RPMI8226 (cell line): ENCODE data around the gene PTAFR.
"Not testable (repeated sequence)": the region's sequence is repeated elsewhere in the genome, so short reads cannot be mapped to it uniquely, and the experiment has no call there.

Experiments
- DNase-seq: peaks from one replicate; pipeline ENCODE4 v3.0.0-alpha.2; 2015

Gene PTAFR

DNA sequence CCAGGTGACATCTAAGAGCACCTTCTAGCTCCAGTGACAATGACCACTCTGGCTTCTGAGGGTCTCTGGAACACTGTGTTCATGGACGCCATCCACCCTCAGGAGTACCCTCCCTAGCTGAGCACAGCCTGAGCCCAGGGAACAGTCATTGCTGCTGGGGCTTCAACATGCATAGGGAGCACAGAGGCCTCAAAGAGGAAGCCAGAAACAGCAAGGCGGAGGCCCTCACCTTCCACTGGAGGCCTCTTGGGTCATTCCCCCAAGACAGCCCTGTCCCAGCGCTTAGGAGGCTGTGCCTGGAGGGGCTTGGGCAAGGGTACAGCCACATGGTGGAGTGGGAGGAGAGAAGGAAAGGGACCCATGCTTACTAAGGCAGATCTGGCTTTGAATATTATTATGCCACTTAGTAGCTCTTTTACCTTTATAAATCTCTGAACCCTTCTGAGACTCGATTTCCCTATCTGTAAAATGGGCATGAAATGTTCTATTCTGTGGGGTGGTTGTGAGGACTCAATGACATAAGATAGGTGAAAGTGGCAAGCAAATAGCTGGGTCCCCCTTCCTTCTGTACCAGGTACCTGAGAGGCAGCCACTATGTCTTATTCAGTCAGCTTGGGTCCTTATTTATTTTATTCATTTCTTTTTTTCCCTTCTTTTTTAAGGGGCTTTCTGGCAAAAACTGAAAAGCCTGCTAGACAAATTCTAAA, 32.8 kb downstream of the PTAFR start:
- DNase-seq, result no peak

DNA sequence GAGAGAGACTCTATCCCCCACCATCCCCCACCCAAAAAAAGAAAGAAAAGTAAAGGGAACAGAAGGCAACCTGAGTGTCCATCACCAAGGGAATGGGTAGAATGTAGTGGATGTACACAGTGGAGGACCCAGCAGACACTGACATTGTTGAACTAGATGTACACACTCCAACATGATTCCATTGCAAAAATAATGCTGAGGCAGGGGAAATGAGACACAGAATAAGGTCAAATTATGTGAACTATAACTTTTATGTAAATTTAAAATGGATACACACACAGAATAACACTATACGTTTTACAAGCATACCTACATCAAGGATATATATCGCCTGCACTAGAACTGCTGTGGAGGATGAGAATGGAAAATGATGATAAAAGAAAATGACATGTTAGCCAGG, 34.8 kb downstream of the PTAFR start:
- no peak for DNase-seq

DNA sequence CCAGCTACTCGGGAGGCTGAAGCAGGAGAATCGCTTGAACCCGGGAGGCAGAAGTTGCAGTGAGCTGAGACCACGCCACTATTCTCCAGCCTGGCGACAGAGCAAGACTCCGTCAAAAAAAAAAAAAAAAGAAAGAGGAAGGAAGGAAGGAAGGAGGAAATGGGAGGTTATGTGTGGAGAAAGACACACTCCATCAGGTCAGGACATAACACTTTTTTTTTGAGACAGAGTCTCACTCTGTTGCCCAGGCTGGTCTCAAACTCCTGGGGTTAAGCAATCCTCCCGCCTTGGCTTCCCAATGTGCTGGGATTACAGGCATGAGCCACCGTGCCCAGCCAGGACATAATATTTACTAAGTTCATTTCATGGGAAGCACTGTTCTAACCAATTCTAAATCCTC, 36.6 kb downstream of the PTAFR start:
- DNase-seq, result not testable (repeated sequence)

DNA sequence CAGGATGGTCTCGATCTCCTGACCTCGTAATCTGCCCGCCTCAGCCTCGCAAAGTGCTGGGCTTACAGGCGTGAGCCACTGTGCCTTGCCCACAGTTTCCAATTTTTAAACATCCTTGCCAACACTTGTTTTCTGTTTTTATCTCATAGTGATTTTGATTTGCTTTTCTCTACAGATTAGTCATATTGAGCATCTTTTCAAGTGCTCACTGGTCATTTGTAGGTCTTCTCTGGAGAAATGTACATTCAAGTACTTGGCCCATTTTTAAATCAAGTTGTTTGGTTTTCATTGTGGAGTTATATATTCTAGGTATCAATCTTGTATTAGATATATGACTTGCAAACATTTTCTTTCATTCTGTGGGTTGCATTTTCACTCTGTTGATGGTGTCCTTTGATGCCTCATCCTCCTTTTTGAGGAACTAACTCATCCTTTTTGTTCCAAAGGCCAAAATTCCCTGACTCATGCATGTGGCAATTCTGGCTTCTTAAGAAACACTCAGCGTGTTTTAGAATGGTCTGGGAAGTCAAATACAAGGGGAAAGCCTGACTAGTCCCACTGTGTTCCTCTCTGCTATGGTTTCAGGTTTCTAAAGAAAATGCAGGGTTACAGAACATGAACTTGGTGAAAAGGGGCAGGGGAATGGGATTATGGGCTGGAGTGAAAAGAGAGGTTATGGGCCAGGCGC, 37.3 kb downstream of the PTAFR start:
- DNase-seq, result no peak

DNA sequence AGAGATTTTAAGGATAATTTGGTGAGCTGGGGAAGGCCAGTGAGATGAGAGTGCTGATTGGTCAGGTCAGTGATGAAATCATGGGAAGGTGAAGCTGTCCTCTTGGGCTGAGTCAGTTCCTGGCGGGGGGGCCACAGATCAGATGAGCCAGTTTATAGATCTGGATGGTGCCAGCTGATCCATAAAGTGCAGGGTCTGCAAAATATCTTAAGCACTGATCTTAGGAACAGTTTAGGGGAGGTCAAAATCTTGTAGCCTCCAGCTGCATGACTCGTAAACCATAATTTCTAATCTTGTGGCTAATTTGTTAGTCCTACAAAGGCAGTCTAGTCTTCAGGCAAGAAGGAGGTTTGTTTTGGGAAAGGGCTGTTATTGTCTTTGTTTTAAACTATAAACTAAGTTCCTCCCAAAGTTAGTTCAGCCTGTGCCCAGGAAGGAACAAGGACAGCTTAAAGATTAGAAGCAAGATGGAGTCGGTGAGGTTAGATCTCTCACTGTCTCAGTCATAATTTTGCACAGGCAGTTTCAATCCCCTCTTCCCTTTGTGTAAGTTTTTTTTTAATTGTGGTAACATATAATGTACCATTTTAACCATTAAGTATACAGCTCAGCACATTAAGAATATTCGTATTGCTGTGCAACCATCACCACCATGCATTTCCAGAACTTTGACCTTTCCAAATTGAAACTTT, 39.4 kb downstream of the PTAFR start:
- DNase-seq, result no peak

DNA sequence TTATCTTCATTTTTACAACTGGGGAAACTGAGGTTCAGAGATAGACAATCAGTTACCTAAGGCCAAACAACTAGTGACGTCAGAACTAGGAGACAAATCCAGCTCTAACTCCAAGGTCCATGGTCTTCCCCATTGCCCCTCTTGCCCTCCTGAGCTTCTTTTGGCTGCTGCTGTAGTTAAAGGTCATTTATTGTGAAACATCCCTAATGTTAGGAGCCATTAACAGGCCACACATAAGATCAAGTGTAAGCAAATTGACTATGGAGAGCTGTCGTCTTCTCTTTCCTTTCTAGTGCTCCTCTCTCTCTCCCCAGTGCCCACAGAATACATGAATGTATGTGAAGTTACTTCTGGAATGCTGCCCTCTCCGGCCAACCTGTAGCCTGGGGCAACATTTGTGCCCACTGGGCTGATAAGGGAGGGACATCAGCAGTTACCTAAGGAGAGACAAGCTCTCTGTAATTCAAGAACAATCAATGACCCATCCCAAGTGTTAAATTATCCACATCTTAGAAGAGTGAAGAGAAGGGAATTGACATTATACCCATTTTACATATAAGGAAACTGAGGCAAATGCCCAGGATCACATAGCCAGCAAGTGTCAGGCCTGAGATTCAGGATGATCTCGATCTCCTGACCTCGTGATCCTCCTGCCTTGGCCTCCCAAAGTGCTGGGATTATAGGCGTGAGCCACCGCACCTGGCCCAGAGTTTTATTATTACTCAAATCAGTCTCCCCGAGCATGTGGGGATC, 40.1 kb downstream of the PTAFR start:
- no peak for DNase-seq

DNA sequence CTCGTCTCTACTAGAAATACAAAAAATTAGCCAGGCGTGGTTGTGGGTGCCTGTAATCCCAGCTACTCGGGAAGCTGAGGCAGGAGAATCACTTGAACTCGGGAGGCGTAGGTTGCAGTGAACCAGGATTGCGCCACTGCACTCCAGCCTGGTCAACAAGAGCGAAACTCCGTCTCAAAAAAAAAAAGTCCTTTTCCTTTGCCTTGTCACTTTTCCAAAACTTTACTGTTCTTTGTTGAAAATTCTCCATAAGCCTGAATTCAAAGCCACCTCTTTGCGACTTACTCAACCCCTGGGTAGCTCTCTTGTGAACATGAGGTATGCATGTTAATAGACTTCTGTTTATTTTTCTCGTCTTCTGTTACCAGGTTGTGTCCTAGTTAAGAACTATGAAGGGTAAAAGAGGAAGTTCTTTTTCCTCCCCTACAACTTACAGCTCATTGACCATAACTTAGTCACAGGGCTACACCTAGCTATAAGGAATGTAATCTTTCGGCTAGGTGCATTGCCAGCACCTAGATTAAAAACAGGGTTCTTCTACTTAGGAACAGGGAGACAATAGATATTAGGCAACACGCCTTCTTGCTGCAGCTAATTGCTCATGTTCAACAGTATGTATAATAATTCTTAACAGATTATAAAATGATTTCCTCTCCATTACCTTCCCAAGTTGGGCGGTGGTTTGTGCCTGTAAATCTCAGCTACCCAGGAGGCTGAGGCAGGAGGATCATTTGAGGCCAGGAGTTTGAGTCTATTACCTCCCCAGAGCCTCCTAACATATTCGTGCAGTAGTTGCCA, 40.9 kb downstream of the PTAFR start:
- DNase-seq, result no peak

DNA sequence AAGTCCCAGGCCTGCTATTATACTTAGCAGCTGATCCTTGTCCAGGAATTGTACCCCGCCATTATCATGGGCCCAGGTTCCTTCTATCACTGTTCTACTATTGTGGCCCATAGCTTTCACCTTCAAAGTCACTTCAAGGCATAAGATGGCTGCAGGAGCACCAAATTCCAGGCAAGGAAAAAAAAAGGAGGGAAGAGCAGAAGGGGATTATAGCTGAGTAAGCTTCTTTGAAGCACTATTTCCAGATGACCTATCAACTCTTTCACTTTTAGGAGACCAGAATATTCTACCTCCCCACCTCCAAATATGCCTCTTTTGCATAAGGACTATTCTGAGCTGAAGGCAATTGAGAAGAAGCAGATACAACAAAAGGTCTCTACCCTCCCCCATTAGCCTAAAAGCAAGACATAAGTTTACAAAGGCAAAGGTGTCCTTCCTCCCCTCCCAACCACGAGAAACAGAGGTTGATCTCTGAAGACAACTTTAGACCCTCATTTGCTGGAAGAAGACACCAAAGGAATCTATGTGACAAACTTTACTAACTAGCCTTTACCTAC, 41.8 kb downstream of the PTAFR start:
- no peak for DNase-seq

DNA sequence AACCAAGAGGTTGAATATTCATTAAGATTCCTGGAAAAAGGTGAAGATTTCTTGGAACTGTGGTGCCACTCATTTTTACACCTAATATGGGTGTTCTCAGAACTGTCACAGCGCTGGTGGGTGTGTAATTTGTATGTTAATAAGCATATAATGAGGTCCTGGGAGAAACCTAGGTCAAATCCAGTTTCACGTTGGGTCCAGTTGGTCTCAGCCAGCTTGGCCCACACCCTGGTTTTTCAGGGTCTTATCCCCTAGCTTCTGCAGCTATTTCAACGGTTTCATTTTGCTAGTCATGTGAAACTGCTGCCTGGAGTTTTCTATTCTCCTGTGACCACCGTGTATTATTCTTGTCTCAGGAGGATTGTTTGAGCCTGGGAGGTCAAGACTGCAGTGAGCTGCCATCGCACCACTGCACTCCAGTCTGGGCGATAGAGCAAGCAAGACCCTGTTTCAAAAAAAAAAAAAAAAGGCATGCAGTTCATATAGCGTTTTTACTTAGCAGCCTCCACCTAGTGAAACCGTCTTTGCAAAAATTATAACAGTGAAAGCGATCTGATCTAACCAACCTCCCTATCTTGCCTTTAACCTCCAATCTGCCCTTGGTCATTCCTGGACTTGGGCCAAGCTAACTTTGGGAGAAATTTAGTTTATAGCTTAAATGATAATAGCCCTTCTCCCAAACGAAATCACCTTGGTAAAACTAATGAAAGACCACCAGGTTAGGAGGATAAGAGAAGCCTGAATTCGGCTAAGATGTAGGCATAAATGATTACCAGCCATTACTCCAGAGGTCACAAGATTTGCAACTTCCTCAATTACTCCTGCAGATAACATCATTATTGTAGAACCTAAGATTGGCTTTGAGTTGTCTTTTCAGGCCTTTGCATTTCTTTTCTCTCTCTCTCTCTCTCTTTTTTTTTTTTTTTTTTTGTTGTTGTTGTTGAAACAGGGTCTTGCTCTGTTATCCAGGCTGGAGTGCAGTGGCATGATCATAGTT, 44.0 kb downstream of the PTAFR start:
- no peak for DNase-seq

DNA sequence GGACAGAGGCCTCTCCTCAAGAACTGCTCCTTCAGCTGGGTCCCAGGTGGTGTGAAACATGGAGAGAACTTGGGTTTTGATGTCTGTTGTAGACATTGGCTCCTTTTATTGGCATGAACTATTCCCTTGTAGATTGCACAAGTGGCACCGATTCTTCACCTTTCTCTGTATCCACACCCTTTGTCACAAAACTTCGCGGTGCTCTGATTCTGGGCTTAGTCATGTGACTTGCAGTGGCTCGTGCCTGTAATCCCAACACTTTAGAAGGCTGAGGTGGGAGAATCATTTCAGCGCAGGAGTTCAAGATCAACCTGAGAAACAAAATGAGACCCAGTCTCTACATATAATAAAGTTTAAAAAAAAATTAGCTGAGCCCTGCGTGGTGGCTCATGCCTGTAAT, 45.6 kb downstream of the PTAFR start:
- no peak for DNase-seq

DNA sequence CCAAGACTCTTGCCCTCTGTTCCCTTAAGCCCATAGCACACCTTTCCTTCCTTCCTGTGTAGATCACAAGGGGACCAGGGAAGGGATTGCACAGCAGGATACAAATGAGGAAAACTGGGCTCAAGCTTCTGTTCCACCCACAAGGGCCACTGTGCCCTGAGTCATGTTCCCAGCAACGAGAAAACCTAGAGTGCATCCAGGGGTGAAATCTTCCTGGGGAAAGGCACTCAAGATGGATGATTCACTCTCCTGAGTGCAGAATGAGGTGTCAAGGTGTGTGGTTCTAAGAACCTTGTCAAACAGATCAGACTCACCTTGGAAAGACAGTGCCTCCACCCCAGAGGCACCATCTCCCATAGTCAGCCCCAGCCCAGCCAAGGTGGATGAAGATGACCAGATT, 47.3 kb downstream of the PTAFR start:
- no peak for DNase-seq

DNA sequence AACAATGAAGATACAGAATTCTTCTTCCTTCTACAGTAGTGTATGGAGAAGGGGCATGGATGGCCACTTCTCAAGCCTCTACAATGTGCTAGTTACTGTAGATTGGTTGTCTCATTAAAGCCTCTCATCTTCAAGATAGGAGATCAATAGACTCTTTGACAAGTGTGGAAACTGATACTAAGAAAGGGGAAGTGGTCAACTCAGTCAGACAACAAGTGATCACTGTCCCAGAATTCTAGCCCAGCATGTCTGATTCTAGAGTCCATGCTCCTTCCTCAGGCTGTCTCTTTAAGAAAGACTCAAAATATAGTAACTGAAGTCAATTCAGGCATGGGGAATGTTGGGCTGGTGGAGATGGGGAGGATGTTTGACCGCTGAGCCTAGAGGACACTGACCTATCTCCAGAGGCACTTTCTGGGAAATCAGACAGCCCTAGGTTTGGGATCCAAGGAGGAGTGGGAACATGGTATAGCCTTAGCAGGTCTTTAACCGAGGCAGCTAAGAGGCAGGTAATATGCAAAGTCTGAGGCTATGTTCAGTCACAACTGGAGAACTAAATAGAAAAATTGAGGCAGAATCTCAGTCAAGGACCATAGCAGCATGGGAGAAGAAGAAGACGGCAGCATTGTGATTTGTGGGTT, 48.8 kb downstream of the PTAFR start:
- DNase-seq, result peak; percentile 20

DNA sequence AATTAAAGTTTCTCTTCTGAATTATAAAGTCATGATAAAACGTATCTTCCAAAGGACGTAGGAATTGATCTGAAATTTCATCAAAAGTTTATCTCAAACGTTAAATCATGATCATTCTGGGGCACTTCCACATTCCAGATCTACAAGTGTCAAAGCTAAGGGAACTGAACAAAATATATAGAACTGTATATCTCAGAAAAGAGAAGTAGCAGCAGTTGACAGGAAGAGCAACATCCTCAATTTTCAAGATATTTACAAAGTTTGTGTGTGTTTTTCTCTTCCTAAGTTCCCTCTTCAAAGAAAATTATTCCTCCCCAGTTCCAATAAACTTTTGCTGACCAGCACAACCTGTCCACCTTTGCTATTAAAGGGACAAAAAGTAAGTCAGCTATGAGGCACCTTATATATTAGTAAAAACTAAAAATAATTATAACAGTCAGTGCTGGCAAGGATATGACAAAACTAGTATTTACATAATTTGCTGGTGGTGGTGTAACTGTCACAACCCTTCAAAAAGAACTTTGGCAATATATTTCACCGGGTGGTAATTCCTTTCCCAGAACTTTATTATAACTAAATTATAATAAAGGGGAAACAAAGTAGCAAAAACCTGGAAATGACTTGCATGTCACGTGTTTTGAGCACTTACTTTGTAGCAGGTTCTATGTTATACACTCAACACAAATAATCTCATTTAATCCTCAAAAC, 49.6 kb downstream of the PTAFR start:
- no peak for DNase-seq

DNA sequence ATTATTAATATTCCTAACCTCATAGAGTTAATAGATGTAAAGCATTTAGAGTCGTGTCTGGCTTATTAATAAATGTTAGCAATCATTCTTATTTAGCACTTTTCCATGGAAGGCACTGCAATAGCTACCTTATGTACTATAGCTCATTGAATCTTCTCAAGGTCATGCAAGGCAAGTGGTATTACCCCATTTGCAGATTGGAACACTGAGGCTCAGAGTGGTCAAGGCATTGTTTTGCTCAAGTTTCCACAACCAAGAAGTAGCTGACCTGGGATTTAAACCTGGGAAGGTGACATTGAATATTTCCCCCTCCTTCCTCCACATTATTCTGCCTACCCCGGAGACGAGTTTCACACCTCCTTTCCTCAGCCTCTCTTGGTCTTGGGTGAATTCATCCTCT, 50.3 kb downstream of the PTAFR start:
- DNase-seq, result no peak

DNA sequence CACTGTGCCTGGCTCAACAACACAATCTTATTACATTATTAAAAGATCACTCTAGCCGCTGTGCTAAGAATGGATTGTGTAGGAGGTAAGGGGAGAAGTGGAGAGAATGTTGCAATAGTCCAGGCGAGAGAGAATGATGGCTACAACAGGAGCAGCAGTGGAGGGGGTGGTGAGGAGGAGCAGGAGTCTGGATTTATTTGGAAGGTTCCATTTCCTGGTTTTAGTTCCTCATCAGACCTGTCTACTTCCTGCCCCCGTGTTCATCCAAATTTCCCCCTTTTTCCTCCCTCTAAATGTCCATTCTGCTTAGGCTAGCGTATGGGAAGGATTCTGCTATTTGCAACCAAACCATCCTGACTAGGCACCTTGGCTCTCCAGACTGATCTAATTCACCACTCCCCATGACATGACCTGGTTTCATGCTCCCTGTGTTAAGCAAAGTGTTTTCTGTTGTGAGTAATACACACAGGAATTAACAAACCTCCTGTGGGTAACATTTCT, 53.0 kb downstream of the PTAFR start:
- DNase-seq, result no peak

DNA sequence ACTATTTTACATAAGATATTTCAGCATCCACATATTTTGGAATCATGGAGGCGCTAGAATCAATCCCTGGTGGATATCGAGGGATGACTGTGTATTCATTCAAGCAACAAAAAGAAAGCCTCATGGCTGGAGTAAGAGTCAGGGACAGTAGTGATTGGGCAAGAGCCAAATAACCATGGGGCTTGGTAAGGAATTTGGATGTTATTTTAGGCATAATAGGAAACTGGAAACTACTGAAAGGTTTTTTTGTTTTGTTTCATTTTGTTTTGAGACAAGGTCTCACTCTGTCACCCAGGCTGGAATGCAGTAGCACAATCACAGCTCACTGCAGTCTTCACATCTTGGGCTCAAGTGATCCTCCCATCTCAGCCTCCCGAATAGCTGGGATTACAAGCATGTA, 54.3 kb downstream of the PTAFR start:
- DNase-seq, result no peak

DNA sequence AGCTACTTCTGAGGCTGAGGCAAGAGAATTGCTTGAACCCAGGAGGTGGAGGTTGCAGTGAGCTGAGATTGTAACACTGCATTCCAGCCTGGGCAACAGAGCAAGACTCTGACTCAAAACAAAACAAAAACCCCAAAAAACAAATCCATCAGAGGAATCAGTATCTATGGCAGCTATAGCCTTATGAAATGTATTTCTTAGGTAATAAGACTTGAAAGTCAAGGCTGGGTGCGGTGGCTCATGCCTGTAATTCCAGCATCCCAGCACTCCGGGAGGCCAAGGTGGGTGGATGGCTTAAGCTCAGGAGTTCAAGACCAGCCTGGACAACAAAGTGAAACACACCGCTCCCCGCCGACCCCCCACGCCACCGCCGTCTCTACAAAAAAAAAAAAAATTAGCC, 56.9 kb downstream of the PTAFR start:
- no peak for DNase-seq

DNA sequence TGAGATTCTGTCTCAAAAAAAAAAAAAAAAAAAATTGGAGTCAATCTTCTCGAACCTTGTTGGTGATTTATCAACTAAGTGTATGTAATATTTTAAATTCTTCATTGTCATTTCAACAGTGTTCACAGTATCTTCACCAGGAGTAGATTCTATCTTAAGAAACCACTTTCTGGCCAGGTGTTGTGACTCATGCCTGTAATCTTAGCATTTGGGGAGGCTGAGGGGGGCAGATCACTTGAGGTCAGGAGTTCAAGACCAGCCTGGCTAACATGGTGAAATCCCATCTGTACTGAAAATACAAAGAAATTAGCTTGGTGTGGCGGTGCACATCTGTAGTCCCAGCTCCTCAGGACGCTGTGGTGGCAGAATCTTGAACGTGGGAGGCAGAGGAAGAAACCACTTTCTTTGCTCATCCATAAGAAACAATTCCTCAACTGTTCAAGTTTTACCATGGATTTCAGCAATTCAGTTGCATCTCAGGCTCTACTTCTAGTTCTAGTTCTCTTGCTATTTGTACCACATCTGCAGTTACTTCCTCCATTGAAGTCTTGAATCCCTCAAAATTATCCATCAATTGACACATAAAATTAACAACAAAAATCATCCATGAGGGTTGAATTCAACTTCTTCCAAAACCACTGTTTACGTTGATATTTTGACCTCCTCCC, 57.7 kb downstream of the PTAFR start:
- DNase-seq, result no peak

DNA sequence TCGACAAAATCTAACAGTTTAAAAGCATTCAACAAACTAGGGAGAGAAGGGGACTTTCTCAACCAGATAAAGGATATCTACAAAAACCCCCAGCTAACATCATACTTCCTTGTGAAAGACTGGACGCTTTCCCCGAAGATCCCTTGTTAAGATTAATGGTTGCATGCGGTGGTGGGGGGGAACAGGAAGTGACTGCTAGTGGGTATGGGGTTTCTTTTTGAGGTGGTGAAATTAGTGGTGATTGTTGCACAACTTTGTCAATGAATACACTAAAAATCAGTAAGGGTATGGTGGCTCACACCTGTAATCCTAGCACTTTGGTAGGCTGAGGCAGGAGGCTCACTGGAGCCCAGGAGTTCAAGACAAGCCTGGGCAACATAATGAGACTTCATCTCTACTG, 61.2 kb downstream of the PTAFR start:
- no peak for DNase-seq
